H9 (cell line): ENCODE data around the gene FNIP2. TPM values are rescaled to one million over a fixed set of nuclear protein-coding genes. Genes with fewer than 3 reads are reported as not detected.
A peak's percentile ranks its signal among the peaks of the same experiment; 100 is the strongest.
"Not testable (repeated sequence)": the region's sequence is repeated elsewhere in the genome, so short reads cannot be mapped to it uniquely, and the experiment has no call there.

Experiments
- DNase-seq: peaks from one replicate; pipeline ENCODE4 v3.0.0-alpha.2; 2017
- H2AFZ ChIP-seq: one replicate; pipeline ENCODE4 v1.6.1; 2013; ENCODE audit warnings: mild to moderate bottlenecking, low read length, control low read depth, moderate library complexity
- H2AK5ac ChIP-seq: 2 replicates; pipeline ENCODE4 v1.6.1; 2013; ENCODE audit warnings: low read length, control low read depth, mixed read lengths; ENCODE audit not compliant: insufficient read length
- H2BK120ac ChIP-seq: one replicate; pipeline ENCODE4 v1.6.1; 2013; ENCODE audit warnings: low read depth, mild to moderate bottlenecking, low read length, control low read depth, inconsistent platforms; ENCODE audit not compliant: poor library complexity, severe bottlenecking
- H2BK12ac ChIP-seq: 2 replicates; pipeline ENCODE4 v1.6.1; 2013; ENCODE audit warnings: low read length, control low read depth, mixed read lengths, low read depth; ENCODE audit not compliant: insufficient read length
- H2BK15ac ChIP-seq: 2 replicates; pipeline ENCODE4 v1.6.1; 2013; ENCODE audit warnings: low read depth, low read length, control low read depth
- H2BK20ac ChIP-seq: one replicate; pipeline ENCODE4 v1.6.1; 2013; ENCODE audit warnings: low read depth, mild to moderate bottlenecking, low read length, control low read depth, inconsistent platforms; ENCODE audit not compliant: poor library complexity, severe bottlenecking
- H2BK5ac ChIP-seq: 2 replicates; pipeline ENCODE4 v1.6.1; 2013; ENCODE audit warnings: low read length, control low read depth, mixed read lengths; ENCODE audit not compliant: insufficient read length
- H3K14ac ChIP-seq: 2 replicates; pipeline ENCODE4 v1.6.1; 2013; ENCODE audit warnings: low read length, control low read depth; ENCODE audit not compliant: insufficient read depth
- H3K18ac ChIP-seq: 2 replicates; pipeline ENCODE4 v1.6.1; 2013; ENCODE audit warnings: low read depth, mild to moderate bottlenecking, mixed read lengths, low read length, control low read depth; ENCODE audit not compliant: insufficient read length
- H3K23ac ChIP-seq: 2 replicates; pipeline ENCODE4 v1.6.1; 2013; ENCODE audit warnings: low read length, control low read depth, mixed read lengths, low read depth; ENCODE audit not compliant: insufficient read length
- H3K23me2 ChIP-seq: 2 replicates; pipeline ENCODE4 v1.6.1; 2013; ENCODE audit warnings: low read depth, mild to moderate bottlenecking, mixed read lengths, low read length, control low read depth; ENCODE audit not compliant: insufficient read length, poor library complexity, severe bottlenecking
- H3K27ac ChIP-seq: 2 replicates; pipeline ENCODE4 v1.5.1; 2013; ENCODE audit warnings: low read length, control low read depth, mixed read lengths, low read depth; ENCODE audit not compliant: insufficient read length
- H3K27me3 ChIP-seq: 2 replicates; pipeline ENCODE4 v1.6.1; 2013; ENCODE audit warnings: low read length, control low read depth, inconsistent platforms; ENCODE audit not compliant: insufficient read depth
- H3K4ac ChIP-seq: 2 replicates; pipeline ENCODE4 v1.6.1; 2013; ENCODE audit warnings: low read depth, mild to moderate bottlenecking, control low read depth, inconsistent platforms, low read length, moderate library complexity
- H3K4me1 ChIP-seq: 2 replicates; pipeline ENCODE4 v1.6.1; 2013; ENCODE audit warnings: low read length, control low read depth, inconsistent platforms; ENCODE audit not compliant: insufficient read depth
- H3K4me2 ChIP-seq: 2 replicates; pipeline ENCODE4 v1.6.1; 2013; ENCODE audit warnings: low read length, control low read depth, mixed read lengths; ENCODE audit not compliant: insufficient read length, insufficient read depth
- H3K56ac ChIP-seq: 2 replicates; pipeline ENCODE4 v1.6.1; 2013; ENCODE audit warnings: low read depth, mild to moderate bottlenecking, mixed read lengths, low read length, control low read depth; ENCODE audit not compliant: insufficient read length
- H3K79me1 ChIP-seq: 2 replicates; pipeline ENCODE4 v1.6.1; 2013; ENCODE audit warnings: low read depth, mild to moderate bottlenecking, moderate library complexity, low read length, control low read depth, inconsistent platforms; ENCODE audit not compliant: insufficient read depth, poor library complexity, severe bottlenecking
- H3K79me2 ChIP-seq: 2 replicates; pipeline ENCODE4 v1.6.1; 2013; ENCODE audit warnings: low read length, control low read depth, inconsistent platforms; ENCODE audit not compliant: insufficient read depth
- H3K9ac ChIP-seq: 2 replicates; pipeline ENCODE4 v1.6.1; 2013; ENCODE audit warnings: low read length, control low read depth, mixed read lengths; ENCODE audit not compliant: insufficient read length; ENCODE audit errors: extremely low read depth
- H3K9me3 ChIP-seq: one replicate; pipeline ENCODE4 v1.6.1; 2013; ENCODE audit warnings: low read depth, low read length, inconsistent platforms; ENCODE audit not compliant: control insufficient read depth
- H3T11ph ChIP-seq: one replicate; pipeline ENCODE4 v1.6.1; 2013; ENCODE audit warnings: mild to moderate bottlenecking, low read length, control low read depth, inconsistent platforms
- H4K20me1 ChIP-seq: one replicate; pipeline ENCODE4 v1.6.1; 2013; ENCODE audit not compliant: control insufficient read depth, insufficient read length, insufficient read depth
- H4K5ac ChIP-seq: 2 replicates; pipeline ENCODE4 v1.6.1; 2013; ENCODE audit warnings: low read depth, mild to moderate bottlenecking, mixed read lengths, low read length, control low read depth; ENCODE audit not compliant: insufficient read length
- H4K8ac ChIP-seq: replicated peaks from 2 replicates; pipeline ENCODE4 v1.6.1; 2013; ENCODE audit warnings: low read length, control low read depth, mixed read lengths, low read depth; ENCODE audit not compliant: insufficient read length
- H4K91ac ChIP-seq: 2 replicates; pipeline ENCODE4 v1.6.1; 2013; ENCODE audit warnings: low read depth, mild to moderate bottlenecking, moderate library complexity, mixed read lengths, low read length, control low read depth; ENCODE audit not compliant: insufficient read length
- H3K27ac Mint-ChIP-seq, 3 experiments: 2 replicates in 2 of 3; 3 replicates in 1 of 3; pipeline ENCODE4 v1.8.0; 2020 to 2021; ENCODE audit warnings: mixed read lengths in 3 of 3, mild to moderate bottlenecking in 1 of 3, moderate library complexity in 1 of 3
- H3K27me3 Mint-ChIP-seq: 2 replicates; pipeline ENCODE4 v1.8.0; 2021; ENCODE audit warnings: low read depth, mild to moderate bottlenecking, moderate library complexity, mixed read lengths
- H3K36me3 Mint-ChIP-seq, 3 experiments: 2 replicates in 2 of 3; 3 replicates in 1 of 3; pipeline ENCODE4 v1.8.0; 2020 to 2021; ENCODE audit warnings: low read depth in 3 of 3, mixed read lengths in 3 of 3; ENCODE audit not compliant: insufficient read depth in 1 of 3
- H3K4me1 Mint-ChIP-seq, 2 experiments: 2 replicates each; pipeline ENCODE4 v1.8.0; 2020; ENCODE audit warnings: mixed read lengths in 2 of 2
- H3K4me3 Mint-ChIP-seq, 2 experiments: 2 replicates in 1 of 2; 3 replicates in 1 of 2; pipeline ENCODE4 v1.8.0; 2020 to 2021; ENCODE audit warnings: mild to moderate bottlenecking in 2 of 2, mixed read lengths in 2 of 2, moderate library complexity in 1 of 2
- H3K9me3 Mint-ChIP-seq, 2 experiments: 2 replicates in 1 of 2; 3 replicates in 1 of 2; pipeline ENCODE4 v1.8.0; 2020; ENCODE audit warnings: mild to moderate bottlenecking in 2 of 2, mixed read lengths in 2 of 2, moderate library complexity in 1 of 2
- WGBS: extraction: QIAGEN DNeasy Blood & Tissue Kit; methylation state at CpG from one replicate; pipeline ENCODE4 v1.1.7; 2013; ENCODE audit warnings: missing lambda C conversion rate, low lambda C conversion rate, mixed read lengths; ENCODE audit not compliant: insufficient read length; ENCODE audit errors: extremely low coverage; 5-methylcytosine and 5-hydroxymethylcytosine counted together
- total RNA-seq: library from RNA; stranded (reverse); gene quantifications from 2 replicates; pipeline ENCODE4 v1.2.1, GENCODE V29; 2021
- TF ChIP-seq, protein P1 (sequence below): fragments of 200-600 bp; sonication (generic); conservative IDR thresholded peaks from 3 replicates; pipeline ENCODE4 v1.8.0; 2021; ENCODE audit warnings: antibody characterized with exemption, mild to moderate bottlenecking

FNIP2 gene
- total RNA-seq, 1 experiment from 2014 or later, result 9.6 TPM

- Histone ChIP-seq H4K20me1 (no peaks in the 10 kb centered on the region), H2BK5ac (no peak overlapping the region), H2AFZ (no peak overlapping the region), H3T11ph (no peak overlapping the region), H2AK5ac (no peak overlapping the region), H3K4me2 (no peak overlapping the region), H3K4ac (no peak overlapping the region), H3K14ac (no peak overlapping the region), H2BK20ac (no peak overlapping the region), H3K9me3 (no peaks in the 10 kb centered on the region), H3K23me2 (no peaks in the 10 kb centered on the region), H4K5ac (no peak overlapping the region), H2BK15ac (no peak overlapping the region), H3K27ac (no peak overlapping the region), H3K27me3 (no peaks in the 10 kb centered on the region), H4K8ac (no peak overlapping the region), H2BK12ac (no peak overlapping the region), H3K79me2 (no peaks in the 10 kb centered on the region), H3K56ac (no peak overlapping the region), H2BK120ac (no peak overlapping the region), H3K79me1 (no peaks in the 10 kb centered on the region), H3K4me1 (no peaks in the 10 kb centered on the region), H4K91ac (no peak overlapping the region), H3K18ac (no peak overlapping the region), H3K23ac (no peak overlapping the region), H3K9ac (no peak overlapping the region)
- Mint-ChIP-seq H3K36me3 (peaks cover 19 to 22% (median 21%) of the 10 kb centered on the region in 3 experiments; a peak in 6 of 7 replicates), H3K27ac (0 out of 7 replicates have a peak overlapping the region, but pooled peaks of 1 of the 3 experiments have one; percentile 46), H3K4me3 (no peak overlapping the region), H3K9me3 (peaks cover 4 to 8% of the 10 kb centered on the region in 2 experiments; a peak in 4 of 5 replicates), H3K27me3 (no peaks in the 10 kb centered on the region), H3K4me1 (peaks cover 6 to 9% of the 10 kb centered on the region in 2 experiments)
- peak; percentile 54 for DNase-seq
- WGBS, result no CpG with 5 or more reads among the region's 14 CpGs
- TF ChIP-seq, protein P1, sequence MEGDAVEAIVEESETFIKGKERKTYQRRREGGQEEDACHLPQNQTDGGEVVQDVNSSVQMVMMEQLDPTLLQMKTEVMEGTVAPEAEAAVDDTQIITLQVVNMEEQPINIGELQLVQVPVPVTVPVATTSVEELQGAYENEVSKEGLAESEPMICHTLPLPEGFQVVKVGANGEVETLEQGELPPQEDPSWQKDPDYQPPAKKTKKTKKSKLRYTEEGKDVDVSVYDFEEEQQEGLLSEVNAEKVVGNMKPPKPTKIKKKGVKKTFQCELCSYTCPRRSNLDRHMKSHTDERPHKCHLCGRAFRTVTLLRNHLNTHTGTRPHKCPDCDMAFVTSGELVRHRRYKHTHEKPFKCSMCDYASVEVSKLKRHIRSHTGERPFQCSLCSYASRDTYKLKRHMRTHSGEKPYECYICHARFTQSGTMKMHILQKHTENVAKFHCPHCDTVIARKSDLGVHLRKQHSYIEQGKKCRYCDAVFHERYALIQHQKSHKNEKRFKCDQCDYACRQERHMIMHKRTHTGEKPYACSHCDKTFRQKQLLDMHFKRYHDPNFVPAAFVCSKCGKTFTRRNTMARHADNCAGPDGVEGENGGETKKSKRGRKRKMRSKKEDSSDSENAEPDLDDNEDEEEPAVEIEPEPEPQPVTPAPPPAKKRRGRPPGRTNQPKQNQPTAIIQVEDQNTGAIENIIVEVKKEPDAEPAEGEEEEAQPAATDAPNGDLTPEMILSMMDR, result peak; percentile 53
Measured at GRCh38 chr4:158895797-158896576, 127.2 kb downstream of the FNIP2 start.

GRCh38 chr4:158896577-158897238, 127.9 kb downstream of the FNIP2 start:
- not testable (repeated sequence) for H2BK120ac ChIP-seq, H3K56ac ChIP-seq, H3T11ph ChIP-seq, H2BK12ac ChIP-seq, H3K27ac Mint-ChIP-seq, H4K20me1 ChIP-seq, H3K4me3 Mint-ChIP-seq, H3K18ac ChIP-seq, H3K27me3 ChIP-seq, H3K14ac ChIP-seq, H3K23ac ChIP-seq, H3K79me2 ChIP-seq, H2BK20ac ChIP-seq, H4K5ac ChIP-seq, H4K91ac ChIP-seq, H3K4me1 ChIP-seq, H2AK5ac ChIP-seq, H3K27me3 Mint-ChIP-seq, H2BK5ac ChIP-seq, H4K8ac ChIP-seq, H3K27ac ChIP-seq, H3K79me1 ChIP-seq, H2BK15ac ChIP-seq, H3K4me2 ChIP-seq, H2AFZ ChIP-seq, H3K9ac ChIP-seq, H3K4ac ChIP-seq, H3K9me3 ChIP-seq, DNase-seq, H3K23me2 ChIP-seq, H3K9me3 Mint-ChIP-seq
- H3K36me3 Mint-ChIP-seq, result peaks cover 22 to 27% (median 24%) of the 10 kb centered on the region in 3 experiments
- peaks cover 6 to 12% of the 10 kb centered on the region in 2 experiments for H3K4me1 Mint-ChIP-seq
- no CpG with 5 or more reads among the region's 11 CpGs for WGBS
